DMS114 treated with DMSO at 0.1 percent for 48 hours (cell line): ENCODE data around the gene ZNF280D.
"Not testable (repeated sequence)": the region's sequence is repeated elsewhere in the genome, so short reads cannot be mapped to it uniquely, and the experiment has no call there.

Experiments
- DNase-seq: peaks from one replicate; lab custom pipeline; 2025; ENCODE audit not compliant: unreplicated experiment; lab: John Stamatoyannopoulos, UW

The ZNF280D gene

GRCh38 chr15:56716334-56716733 lies 17.0 kb downstream of the ZNF280D start:
- DNase-seq = no peak

GRCh38 chr15:56715220-56715619 lies 18.1 kb downstream of the ZNF280D start:
- no peak for DNase-seq

GRCh38 chr15:56709502-56709901 lies 23.8 kb downstream of the ZNF280D start:
- not testable (repeated sequence) for DNase-seq

- DNase-seq = no peak
These were observed 33.6 kb downstream of the ZNF280D start for GRCh38 chr15:56699743-56700142.

GRCh38 chr15:56698270-56698669 lies 35.0 kb downstream of the ZNF280D start:
- DNase-seq = no peak

- no peak for DNase-seq
These were observed 39.5 kb downstream of the ZNF280D start for GRCh38 chr15:56693761-56694160.

GRCh38 chr15:56690733-56691132 lies 42.6 kb downstream of the ZNF280D start:
- no peak for DNase-seq

- no peak for DNase-seq
These were observed 49.4 kb downstream of the ZNF280D start for GRCh38 chr15:56683908-56684307.

- no peak for DNase-seq
These were observed 52.2 kb downstream of the ZNF280D start for GRCh38 chr15:56681113-56681512.

GRCh38 chr15:56679225-56679624 lies 54.1 kb downstream of the ZNF280D start:
- no peak for DNase-seq

- DNase-seq = no peak
These were observed 54.7 kb downstream of the ZNF280D start for GRCh38 chr15:56678571-56678970.

GRCh38 chr15:56677271-56677670 lies 56.0 kb downstream of the ZNF280D start:
- DNase-seq = no peak

- no peak for DNase-seq
These were observed 57.4 kb downstream of the ZNF280D start for GRCh38 chr15:56675930-56676329.

GRCh38 chr15:56674857-56675256 lies 58.5 kb downstream of the ZNF280D start:
- no peak for DNase-seq

GRCh38 chr15:56672721-56673120 lies 60.6 kb downstream of the ZNF280D start:
- no peak for DNase-seq

GRCh38 chr15:56667517-56667916 lies 65.8 kb downstream of the ZNF280D start:
- no peak for DNase-seq

GRCh38 chr15:56660943-56661342 lies 72.4 kb downstream of the ZNF280D start:
- DNase-seq = no peak

- no peak for DNase-seq
These were observed 74.1 kb downstream of the ZNF280D start for GRCh38 chr15:56659197-56659596.

- no peak for DNase-seq
These were observed 78.7 kb downstream of the ZNF280D start for GRCh38 chr15:56654624-56655023.

GRCh38 chr15:56654216-56654615 lies 79.1 kb downstream of the ZNF280D start:
- no peak for DNase-seq

- DNase-seq = no peak
These were observed 79.5 kb downstream of the ZNF280D start for GRCh38 chr15:56653787-56654186.

- no peak for DNase-seq
These were observed 80.2 kb downstream of the ZNF280D start for GRCh38 chr15:56653107-56653506.

GRCh38 chr15:56648311-56648710 lies 85.0 kb downstream of the ZNF280D start:
- no peak for DNase-seq

GRCh38 chr15:56640549-56640948 lies 92.8 kb downstream of the ZNF280D start:
- no peak for DNase-seq
